GM12873 (cell line): Measurements from ENCODE around the gene PLA2G2F.

Source experiments
- CTCF ChIP-seq: IDR thresholded peaks from 2 replicates; pipeline ENCODE4 v1.5.1; 2012; ENCODE audit warnings: low read depth, mild to moderate bottlenecking, moderate library complexity, low read length, control low read depth; ENCODE audit not compliant: insufficient read depth; ENCODE audit errors: missing control alignments

The PLA2G2F gene

GRCh38 chr1:20115916-20116315 lies 23.2 kb upstream of the PLA2G2F start:
- no peak for TF ChIP-seq CTCF

GRCh38 chr1:20117236-20117635 lies 21.9 kb upstream of the PLA2G2F start:
- TF ChIP-seq CTCF, result no peak

- TF ChIP-seq CTCF, result no peak
These were observed 19.8 kb upstream of the PLA2G2F start, which contains the start of gene PLA2G2D for GRCh38 chr1:20119347-20119746. TSS of gene PLA2G2D (minus strand) at chr1:20119536. CDS start at chr1:20119498, 38 bp downstream.

- TF ChIP-seq CTCF, result no peak
These were observed 18.3 kb upstream of the PLA2G2F start for GRCh38 chr1:20120796-20121195.

- TF ChIP-seq CTCF, result no peak
These were observed 15.2 kb upstream of the PLA2G2F start for GRCh38 chr1:20123722-20124455.

- TF ChIP-seq CTCF, result no peak
These were observed 14.6 kb upstream of the PLA2G2F start for GRCh38 chr1:20124456-20125057.

- TF ChIP-seq CTCF, result no peak
These were observed 14.0 kb upstream of the PLA2G2F start for GRCh38 chr1:20125100-20125499.
